Activated T-cell treated with anti-CD3 and anti-CD28 coated beads, Interleukin-2, amount 50 U/mL, for 4 hours (primary cell): ENCODE measurements around the gene PDZRN4. TPM values are rescaled to one million over a fixed set of nuclear protein-coding genes. Genes with fewer than 3 reads are reported as not detected.

Experiments used
- ATAC-seq, 2 donors: fragments of 200-7000 bp; cut with Tn5 transposase; one replicate each; pipeline ENCODE4 v1.10.0; 2021
- DNase-seq: peaks from one replicate; pipeline ENCODE4 v3.0.0-alpha.2; 2020
- H3K27me3 Mint-ChIP-seq: one replicate; pipeline ENCODE4 v1.8.0; 2021; ENCODE audit warnings: low read depth, mixed read lengths
- H3K36me3 Mint-ChIP-seq: one replicate; pipeline ENCODE4 v1.8.0; 2022; ENCODE audit warnings: mixed read lengths; ENCODE audit not compliant: insufficient read depth
- H3K4me1 Mint-ChIP-seq: one replicate; pipeline ENCODE4 v1.8.0; 2021; ENCODE audit warnings: low read depth, mixed read lengths
- H3K4me3 Mint-ChIP-seq: one replicate; pipeline ENCODE4 v1.8.0; 2021; ENCODE audit warnings: mild to moderate bottlenecking, moderate library complexity, mixed read lengths
- H3K9me3 Mint-ChIP-seq: one replicate; pipeline ENCODE4 v1.8.0; 2021; ENCODE audit warnings: mixed read lengths
- total RNA-seq, 3 donors: library from RNA; stranded (reverse); gene quantifications; one replicate each; pipeline ENCODE4 v1.2.1, GENCODE V29; 2021

The PDZRN4 gene
- total RNA-seq, 3 donors from 2014 or later = not detected

DNA sequence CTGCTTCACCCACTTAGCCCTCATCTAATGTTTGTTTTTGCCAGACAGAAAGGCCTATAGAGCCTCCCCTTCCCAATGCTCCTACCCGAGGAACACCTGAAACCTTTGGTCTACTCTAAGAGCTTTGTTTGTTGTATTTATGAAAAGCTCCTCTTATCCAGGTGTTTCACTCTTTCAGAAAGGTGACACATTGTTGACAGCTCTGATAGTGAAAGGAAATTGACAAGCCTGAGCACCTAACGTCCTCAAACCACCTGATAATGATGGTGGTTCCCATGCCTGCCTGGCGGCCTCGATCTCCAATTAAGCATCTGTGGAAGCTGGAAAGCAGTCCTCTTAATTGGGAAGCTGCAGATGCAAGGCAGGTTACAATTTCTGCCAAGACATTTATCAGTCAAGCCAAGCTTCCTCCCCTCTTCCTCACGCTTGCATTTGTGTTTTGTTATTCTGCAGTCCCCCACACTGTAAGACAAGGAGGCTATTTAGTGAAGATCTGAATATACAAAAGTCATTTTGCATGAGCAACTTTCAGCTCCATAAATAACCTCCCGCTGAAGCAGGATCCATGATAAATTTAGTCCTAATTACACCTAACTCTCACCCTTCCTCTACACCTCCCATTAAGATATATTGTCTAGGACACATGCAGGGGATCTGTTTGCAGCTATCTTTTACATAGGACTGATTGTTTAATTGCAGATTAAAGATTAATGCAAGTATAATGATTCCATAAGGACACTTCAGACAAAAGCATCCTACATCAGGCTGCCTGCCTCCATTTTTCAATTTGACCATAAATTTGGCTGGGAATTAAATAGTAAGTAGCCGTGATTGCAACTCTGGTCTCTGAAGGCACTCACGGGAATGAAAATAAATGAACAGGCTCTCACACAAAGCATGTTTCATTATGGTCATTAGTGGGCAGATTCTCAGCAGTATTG is 288.6 kb downstream of the PDZRN4 start:
- DNase-seq (no peak), ATAC-seq (no peak)
- Mint-ChIP-seq H3K36me3 (no peaks in the 10 kb centered on the region), H3K4me1 (no peaks in the 10 kb centered on the region), H3K9me3 (no peaks in the 10 kb centered on the region), H3K4me3 (no peak overlapping the region), H3K27me3 (no peaks in the 10 kb centered on the region)

DNA sequence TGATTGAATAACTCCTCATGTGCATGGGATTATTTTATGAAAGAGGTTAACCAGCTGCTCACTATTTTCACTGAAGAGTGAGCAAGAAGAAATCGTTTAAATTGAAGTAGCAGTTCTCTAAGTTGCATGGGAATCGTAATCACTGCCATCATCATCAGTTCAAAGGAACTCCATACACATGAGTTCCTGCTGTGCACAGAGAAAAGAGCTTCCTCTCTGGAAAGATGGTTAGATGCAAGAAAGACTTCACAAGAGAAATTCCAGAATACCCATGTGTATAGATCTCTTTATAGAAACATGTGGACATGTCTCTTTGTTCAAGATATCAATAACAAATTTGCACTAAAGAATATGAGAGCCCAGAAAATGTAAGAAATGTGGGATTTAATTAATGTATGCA is 291.3 kb downstream of the PDZRN4 start:
- no peaks in the 10 kb centered on the region for H3K9me3 Mint-ChIP-seq
- no peaks in the 10 kb centered on the region for H3K27me3 Mint-ChIP-seq
- no peak overlapping the region for H3K4me3 Mint-ChIP-seq
- ATAC-seq = no peak
- H3K4me1 Mint-ChIP-seq = no peaks in the 10 kb centered on the region
- DNase-seq = no peak
- H3K36me3 Mint-ChIP-seq = no peaks in the 10 kb centered on the region

DNA sequence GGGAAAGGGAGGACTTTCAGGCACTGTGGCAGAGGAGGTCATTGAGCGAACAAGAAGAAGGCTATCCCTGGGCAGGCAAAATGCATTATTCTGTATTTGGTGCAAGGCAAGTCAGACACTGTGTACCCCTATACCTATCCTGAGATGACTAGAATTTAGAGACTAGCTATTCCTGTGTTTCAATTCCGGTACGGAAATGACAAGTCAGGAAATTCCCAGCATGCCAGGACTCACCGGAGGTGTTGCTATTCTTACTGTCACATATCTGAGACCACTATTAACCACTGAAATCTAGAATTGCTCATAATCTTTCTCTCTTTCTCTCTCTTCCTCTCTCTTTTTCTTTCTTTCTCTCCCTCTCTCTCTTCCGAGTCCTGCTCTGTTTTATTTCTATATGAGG is 297.1 kb downstream of the PDZRN4 start:
- H3K4me1 Mint-ChIP-seq = no peaks in the 10 kb centered on the region
- ATAC-seq (no peak), DNase-seq (no peak)
- no peaks in the 10 kb centered on the region for H3K9me3 Mint-ChIP-seq
- no peak overlapping the region for H3K4me3 Mint-ChIP-seq
- H3K36me3 Mint-ChIP-seq = no peaks in the 10 kb centered on the region
- H3K27me3 Mint-ChIP-seq = peaks cover 3% of the 10 kb centered on the region

DNA sequence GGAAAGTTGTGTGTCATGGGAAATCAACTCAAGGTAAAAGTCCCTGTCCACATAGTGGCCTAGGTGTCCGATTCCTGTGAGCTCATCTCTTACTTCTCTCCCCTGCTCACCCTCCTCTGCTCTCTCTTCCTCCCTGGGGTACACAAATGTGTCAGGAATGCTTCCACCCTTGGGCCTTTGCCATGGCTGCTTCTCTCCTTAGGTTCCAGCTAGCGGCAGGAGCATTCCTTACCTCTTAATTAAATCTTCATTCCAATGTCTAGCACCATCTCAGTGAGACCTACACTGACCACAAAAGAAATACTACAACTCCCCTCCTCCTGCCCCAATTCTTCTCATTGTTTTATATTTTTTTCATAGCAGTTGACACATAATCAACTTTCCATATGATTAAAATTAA is 298.6 kb downstream of the PDZRN4 start:
- ATAC-seq = no peak
- Mint-ChIP-seq H3K36me3 (no peaks in the 10 kb centered on the region), H3K9me3 (no peaks in the 10 kb centered on the region), H3K4me3 (no peak overlapping the region), H3K4me1 (no peaks in the 10 kb centered on the region), H3K27me3 (peaks cover 3% of the 10 kb centered on the region)
- no peak for DNase-seq

DNA sequence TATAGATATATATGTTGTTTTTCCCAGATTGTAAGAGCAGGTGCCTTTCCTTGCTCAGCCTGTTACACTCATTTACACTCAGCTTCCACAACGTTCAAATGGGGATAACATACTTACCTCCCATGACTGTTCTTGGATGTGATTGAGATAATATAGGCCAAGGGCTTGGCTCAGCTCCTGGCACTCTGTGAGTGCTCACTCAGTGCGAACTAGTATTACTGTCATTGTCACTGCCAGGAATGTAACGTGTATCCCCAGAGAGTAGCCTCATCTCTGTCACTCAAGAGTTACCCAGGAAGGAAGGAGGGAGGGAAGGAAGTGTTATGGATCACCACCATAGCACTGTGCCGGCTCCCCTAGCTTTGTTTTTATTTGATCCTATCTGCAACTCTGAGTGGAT is 307.9 kb downstream of the PDZRN4 start:
- no peak overlapping the region for H3K4me3 Mint-ChIP-seq
- ATAC-seq = no peak
- no peak for DNase-seq
- no peaks in the 10 kb centered on the region for H3K9me3 Mint-ChIP-seq
- no peaks in the 10 kb centered on the region for H3K4me1 Mint-ChIP-seq
- H3K36me3 Mint-ChIP-seq = no peaks in the 10 kb centered on the region
- no peaks in the 10 kb centered on the region for H3K27me3 Mint-ChIP-seq

DNA sequence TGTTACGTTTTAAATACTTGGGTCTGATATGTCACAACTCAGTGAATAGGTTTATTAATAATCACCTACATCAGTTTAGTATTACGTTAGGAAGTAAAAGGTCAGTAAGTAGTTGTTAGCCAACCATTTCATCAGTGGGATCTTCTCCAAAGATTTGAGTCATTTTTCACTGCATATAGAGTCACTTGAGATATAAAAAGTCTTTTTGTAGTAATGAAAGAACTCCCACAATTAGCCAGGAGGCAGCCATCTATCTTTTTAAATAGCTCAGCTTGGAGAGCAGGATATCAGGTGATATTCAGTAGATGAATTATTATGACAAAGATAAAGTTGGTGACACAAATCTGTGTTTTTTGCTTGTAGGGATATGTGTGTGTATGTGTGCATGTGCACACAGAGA is 309.3 kb downstream of the PDZRN4 start:
- Mint-ChIP-seq H3K9me3 (no peaks in the 10 kb centered on the region), H3K27me3 (peaks cover 2% of the 10 kb centered on the region), H3K4me3 (no peak overlapping the region), H3K4me1 (no peaks in the 10 kb centered on the region), H3K36me3 (no peaks in the 10 kb centered on the region)
- ATAC-seq = no peak
- no peak for DNase-seq

DNA sequence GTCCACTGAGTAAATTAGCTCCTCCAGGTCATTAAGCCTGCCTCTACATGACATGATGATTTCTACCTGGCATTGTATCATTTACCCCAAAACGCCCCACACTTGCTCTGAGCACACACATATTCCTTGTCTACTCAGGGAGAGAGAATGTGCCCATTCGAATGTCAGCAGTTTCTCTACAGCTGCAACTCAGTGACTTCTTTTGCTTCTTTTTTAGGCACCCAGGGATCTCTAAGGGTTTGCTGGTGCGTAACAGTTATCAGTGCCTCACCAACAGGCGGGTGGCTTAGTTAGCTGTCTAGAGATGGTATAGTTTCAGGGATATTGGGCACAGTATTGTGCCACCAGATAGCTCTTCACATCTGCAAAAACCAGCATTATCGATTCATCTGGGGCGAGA is 316.9 kb downstream of the PDZRN4 start:
- Mint-ChIP-seq H3K36me3 (no peaks in the 10 kb centered on the region), H3K9me3 (no peaks in the 10 kb centered on the region), H3K27me3 (peaks cover 2% of the 10 kb centered on the region), H3K4me3 (no peak overlapping the region), H3K4me1 (no peaks in the 10 kb centered on the region)
- DNase-seq (no peak), ATAC-seq (no peak)

DNA sequence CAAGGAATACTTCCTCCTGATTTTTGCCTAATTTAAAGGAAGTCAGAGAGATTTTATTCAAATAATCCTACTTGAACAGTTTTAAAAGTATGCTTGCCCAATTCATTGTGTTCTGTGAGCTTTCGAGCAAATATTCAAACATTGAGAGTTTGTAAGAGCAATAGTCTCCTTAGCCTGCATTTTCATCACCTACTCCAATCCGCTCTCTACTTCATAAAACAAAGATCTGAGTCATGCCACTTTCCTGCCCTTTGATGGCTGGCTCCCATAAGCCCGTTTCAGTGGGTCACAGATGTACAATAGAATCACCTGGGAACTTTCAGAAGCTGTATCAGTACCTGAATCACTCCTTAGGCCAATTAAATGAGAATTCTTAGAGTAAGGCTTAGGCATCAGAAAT is 319.2 kb downstream of the PDZRN4 start:
- Mint-ChIP-seq H3K27me3 (no peaks in the 10 kb centered on the region), H3K36me3 (no peaks in the 10 kb centered on the region), H3K4me1 (no peaks in the 10 kb centered on the region), H3K4me3 (no peak overlapping the region), H3K9me3 (no peaks in the 10 kb centered on the region)
- no peak for DNase-seq
- ATAC-seq = no peak

DNA sequence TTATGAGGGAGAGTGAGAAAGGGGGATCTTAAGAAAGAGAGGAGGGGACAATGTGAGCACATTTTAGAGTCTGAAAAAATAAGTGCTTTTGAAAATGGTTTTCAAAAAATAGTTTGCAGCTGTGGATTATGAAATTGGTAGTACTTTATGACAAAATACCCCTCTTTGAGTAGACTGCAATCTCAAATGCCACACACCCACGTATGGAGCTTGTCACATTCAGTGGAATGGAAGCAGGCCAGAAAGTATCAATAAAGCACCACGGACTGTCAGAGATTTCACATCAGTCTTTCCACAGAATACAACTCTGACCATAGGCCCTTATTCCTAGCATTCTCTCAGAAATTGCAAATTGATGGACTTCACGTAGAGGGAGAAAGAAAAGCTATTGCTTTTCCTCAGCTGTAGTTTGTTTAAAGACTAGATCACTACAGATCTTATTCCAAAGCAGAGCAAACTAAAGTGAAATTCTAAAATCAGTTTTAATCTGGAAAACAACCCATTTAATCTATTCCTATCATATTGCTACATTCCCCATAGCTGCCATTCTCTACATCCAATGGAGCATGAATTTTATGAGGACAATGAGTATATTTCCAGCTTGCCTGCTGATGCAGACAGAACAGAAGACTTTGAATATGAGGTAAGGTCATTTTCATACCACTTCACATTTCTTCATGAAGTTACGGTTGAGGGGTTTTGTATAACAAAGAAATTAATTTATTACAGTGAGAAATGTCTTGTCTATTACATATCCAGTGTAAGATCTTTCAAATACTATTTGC is 321.3 kb downstream of the PDZRN4 start:
- no peak for ATAC-seq
- H3K9me3 Mint-ChIP-seq = no peaks in the 10 kb centered on the region
- H3K4me3 Mint-ChIP-seq = no peak overlapping the region
- no peak for DNase-seq
- H3K4me1 Mint-ChIP-seq = no peaks in the 10 kb centered on the region
- H3K36me3 Mint-ChIP-seq = no peaks in the 10 kb centered on the region
- no peaks in the 10 kb centered on the region for H3K27me3 Mint-ChIP-seq

DNA sequence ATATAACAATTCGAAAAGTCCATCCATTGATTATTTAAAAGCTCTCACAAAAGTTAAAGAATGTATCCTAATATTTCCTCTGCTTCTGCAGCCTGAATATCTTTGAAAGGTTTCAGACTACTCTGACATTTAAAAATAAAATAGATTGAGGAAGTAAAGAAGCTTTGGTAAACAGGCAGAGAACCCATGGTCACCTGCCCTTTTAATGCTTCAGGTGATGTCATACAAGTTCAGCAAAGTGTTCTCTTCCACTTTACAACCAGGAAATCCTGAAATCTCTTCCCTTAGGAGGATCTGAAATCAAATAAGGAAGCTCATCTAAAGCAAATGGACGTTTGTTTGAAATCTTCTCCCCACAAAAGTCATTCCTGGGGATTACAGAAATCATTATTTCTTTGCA is 322.4 kb downstream of the PDZRN4 start:
- DNase-seq = no peak
- H3K27me3 Mint-ChIP-seq = no peaks in the 10 kb centered on the region
- H3K36me3 Mint-ChIP-seq = no peaks in the 10 kb centered on the region
- no peak for ATAC-seq
- H3K9me3 Mint-ChIP-seq = no peaks in the 10 kb centered on the region
- H3K4me1 Mint-ChIP-seq = no peaks in the 10 kb centered on the region
- H3K4me3 Mint-ChIP-seq = no peak overlapping the region

DNA sequence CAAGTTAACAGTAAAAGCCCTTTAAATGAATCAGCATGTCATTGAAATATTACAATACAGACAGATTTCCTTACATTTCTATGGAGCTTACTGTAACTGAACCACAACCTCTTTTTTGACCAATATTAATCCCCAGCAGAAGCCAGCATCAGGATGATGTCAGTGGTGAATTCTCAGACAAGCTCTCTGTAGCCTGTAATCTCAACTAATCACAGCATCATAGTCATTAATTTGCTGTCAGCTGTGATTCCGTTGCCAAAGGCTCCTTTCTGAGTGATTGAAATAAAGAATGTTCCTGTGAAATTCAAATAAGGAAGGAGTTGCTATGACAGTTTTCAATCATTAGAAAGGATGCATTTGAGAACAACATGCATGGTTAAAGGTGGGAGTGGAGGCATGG is 323.1 kb downstream of the PDZRN4 start:
- H3K36me3 Mint-ChIP-seq = no peaks in the 10 kb centered on the region
- ATAC-seq (no peak), DNase-seq (no peak)
- H3K9me3 Mint-ChIP-seq = no peaks in the 10 kb centered on the region
- no peaks in the 10 kb centered on the region for H3K4me1 Mint-ChIP-seq
- no peak overlapping the region for H3K4me3 Mint-ChIP-seq
- H3K27me3 Mint-ChIP-seq = no peaks in the 10 kb centered on the region

DNA sequence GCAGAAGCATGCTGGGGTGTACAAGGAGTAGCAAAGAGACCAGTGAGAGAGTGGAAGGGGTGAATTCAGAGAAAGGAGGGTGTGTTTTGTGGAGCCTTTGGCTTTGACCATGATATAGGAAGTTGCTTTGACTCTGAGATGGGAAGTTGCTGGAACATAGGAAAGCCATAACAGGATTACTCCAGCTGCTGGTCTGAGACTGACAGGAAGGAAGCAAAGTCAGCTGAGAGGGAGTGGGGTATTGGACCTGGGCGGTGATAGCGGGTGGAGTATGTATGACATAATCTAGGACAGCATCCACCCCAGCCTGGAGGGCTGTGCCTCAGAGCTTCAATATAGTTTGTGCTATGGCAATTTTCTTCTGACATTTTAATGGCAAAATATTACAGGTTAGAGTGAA is 324.4 kb downstream of the PDZRN4 start:
- Mint-ChIP-seq H3K4me1 (no peaks in the 10 kb centered on the region), H3K36me3 (no peaks in the 10 kb centered on the region), H3K9me3 (no peaks in the 10 kb centered on the region), H3K27me3 (no peaks in the 10 kb centered on the region), H3K4me3 (no peak overlapping the region)
- DNase-seq (no peak), ATAC-seq (no peak)

DNA sequence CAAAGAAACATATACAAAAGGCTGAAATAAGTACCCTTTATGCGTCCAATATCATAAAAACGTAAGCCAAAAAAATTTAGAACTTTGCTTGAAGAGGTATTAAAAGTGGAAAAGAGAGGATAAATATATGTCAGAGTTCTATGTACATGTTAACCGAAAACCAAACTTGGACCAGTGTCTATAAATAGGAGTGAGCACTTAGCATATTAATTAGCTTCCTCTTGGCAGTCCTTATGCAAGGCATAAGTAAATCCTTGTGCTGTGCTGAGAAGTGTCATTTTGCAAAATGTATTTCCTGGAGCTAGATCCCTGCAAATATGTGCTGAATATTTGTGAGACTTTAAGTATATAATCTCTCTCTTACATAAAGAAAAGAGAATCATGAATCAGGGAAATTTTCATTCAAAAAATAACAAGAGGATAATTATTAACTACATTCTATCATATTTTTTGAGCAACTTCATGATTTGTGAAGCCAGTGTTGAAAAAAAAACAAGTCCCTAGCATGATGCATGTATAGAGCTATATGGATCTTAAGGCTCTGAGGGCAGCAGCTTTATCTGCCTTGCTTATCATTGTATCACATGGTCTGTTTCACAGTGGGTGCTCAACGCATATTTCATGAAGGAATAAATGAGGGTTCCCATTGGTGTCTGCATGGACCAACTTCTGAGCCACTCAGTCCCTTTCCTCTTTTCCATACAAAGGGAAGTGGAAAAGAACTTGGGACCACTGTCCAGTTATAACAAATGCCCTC is 326.1 kb downstream of the PDZRN4 start:
- ATAC-seq (no peak), DNase-seq (no peak)
- Mint-ChIP-seq H3K9me3 (no peaks in the 10 kb centered on the region), H3K4me3 (no peak overlapping the region), H3K4me1 (no peaks in the 10 kb centered on the region), H3K27me3 (no peaks in the 10 kb centered on the region), H3K36me3 (no peaks in the 10 kb centered on the region)

DNA sequence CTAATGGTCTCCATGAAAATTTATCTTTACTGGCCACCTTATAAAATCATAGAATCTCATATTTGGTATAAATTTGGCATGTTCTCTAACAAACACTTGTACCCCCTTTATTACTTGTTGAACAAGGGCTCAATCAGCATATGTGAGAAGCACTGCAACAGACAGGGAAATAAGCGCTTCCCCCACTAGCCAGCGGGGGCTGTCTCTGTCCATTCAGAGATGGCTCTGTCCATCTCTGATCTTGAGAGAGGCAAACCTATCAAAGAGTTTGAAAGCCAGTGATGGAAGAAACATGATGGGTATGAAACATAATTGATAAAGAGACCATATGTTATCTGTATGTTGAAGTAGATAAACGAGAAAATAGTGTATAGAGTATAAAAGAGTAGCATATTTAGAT is 326.8 kb downstream of the PDZRN4 start:
- H3K27me3 Mint-ChIP-seq = no peaks in the 10 kb centered on the region
- no peaks in the 10 kb centered on the region for H3K4me1 Mint-ChIP-seq
- DNase-seq (no peak), ATAC-seq (no peak)
- H3K9me3 Mint-ChIP-seq = no peaks in the 10 kb centered on the region
- H3K36me3 Mint-ChIP-seq = no peaks in the 10 kb centered on the region
- H3K4me3 Mint-ChIP-seq = no peak overlapping the region
